OCI-LY3 (cell line): ENCODE measurements around the gene PCLO.

Experiments
- EZH2phosphoT487 ChIP-seq: fragments of 200-600 bp; shearing (Covaris generic); IDR thresholded peaks from 2 replicates; pipeline ENCODE4 v1.6.1; 2018; ENCODE audit warnings: antibody characterized with exemption, mixed run types, low read depth
- TF ChIP-seq, protein P1 (sequence below): fragments of 200-600, 300-600 bp; sonication (generic); IDR thresholded peaks from 2 replicates; pipeline ENCODE4 v1.5.1; 2014; ENCODE audit warnings: antibody characterized with exemption, low read length, low read depth

DNA sequence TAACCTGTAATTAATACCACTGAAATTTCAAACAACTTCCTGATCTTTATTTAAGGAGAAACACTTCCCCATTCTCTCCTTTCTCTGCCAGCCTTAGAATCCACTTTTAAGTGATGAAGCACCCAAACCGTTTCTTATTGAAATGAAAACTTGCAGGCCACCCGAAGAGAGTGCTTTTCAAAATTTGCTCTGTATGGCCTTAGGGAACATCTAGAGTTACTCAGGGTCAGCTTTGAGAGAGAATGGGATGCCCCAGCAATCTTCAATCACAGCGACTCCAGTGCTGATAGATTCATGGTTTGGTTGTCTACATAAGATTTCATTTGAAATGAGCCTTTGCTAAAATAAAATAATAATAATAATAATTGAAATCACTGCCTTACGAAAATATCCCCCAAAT is 323.1 kb downstream of the PCLO start:
- TF ChIP-seq, protein P1, sequence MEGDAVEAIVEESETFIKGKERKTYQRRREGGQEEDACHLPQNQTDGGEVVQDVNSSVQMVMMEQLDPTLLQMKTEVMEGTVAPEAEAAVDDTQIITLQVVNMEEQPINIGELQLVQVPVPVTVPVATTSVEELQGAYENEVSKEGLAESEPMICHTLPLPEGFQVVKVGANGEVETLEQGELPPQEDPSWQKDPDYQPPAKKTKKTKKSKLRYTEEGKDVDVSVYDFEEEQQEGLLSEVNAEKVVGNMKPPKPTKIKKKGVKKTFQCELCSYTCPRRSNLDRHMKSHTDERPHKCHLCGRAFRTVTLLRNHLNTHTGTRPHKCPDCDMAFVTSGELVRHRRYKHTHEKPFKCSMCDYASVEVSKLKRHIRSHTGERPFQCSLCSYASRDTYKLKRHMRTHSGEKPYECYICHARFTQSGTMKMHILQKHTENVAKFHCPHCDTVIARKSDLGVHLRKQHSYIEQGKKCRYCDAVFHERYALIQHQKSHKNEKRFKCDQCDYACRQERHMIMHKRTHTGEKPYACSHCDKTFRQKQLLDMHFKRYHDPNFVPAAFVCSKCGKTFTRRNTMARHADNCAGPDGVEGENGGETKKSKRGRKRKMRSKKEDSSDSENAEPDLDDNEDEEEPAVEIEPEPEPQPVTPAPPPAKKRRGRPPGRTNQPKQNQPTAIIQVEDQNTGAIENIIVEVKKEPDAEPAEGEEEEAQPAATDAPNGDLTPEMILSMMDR = no peak
- TF ChIP-seq EZH2phosphoT487 = no peak
